ENCODE measurements around the gene OSBPL10. TPM values are rescaled to one million over a fixed set of nuclear protein-coding genes. Genes with fewer than 3 reads are reported as not detected.

The OSBPL10 gene
- total and polyA plus RNA-seq, 2 of the 8 experiments (the other 6 are each of a cell fraction or from before 2014, with no cell fraction given) = 26.2 to 86.7 TPM

GRCh38 chr3:32002561-32003368 lies 21.7 kb upstream of the OSBPL10 start:
- no peak overlapping the region for H2AK5ac ChIP-seq (ENCODE audit: low read depth, low read length)
- H3K23me2 ChIP-seq (ENCODE audit: low read depth, low read length) = no peaks in the 10 kb centered on the region
- no peak overlapping the region for H4K8ac ChIP-seq (ENCODE audit: extremely low read depth, insufficient read depth, low read length)
- H3K4ac ChIP-seq (replicated peaks; ENCODE audit: insufficient read length, low read depth, low read length) = no peak overlapping the region
- peak overlapping the region in 1 of 2 experiments; percentile 5; a peak in 1 of 4 replicates for H3K4me2 ChIP-seq (ENCODE audit: insufficient read depth in 1 of 2, low read depth in 2 of 2, low read length in 2 of 2)
- no peak overlapping the region for H3K23ac ChIP-seq (ENCODE audit: insufficient read length)
- no peak overlapping the region for H4K91ac ChIP-seq (replicated peaks; ENCODE audit: insufficient read length, low read length)
- H3K27ac ChIP-seq (ENCODE audit: low read depth, low read length) = no peak overlapping the region
- no peak overlapping the region for H2BK5ac ChIP-seq (ENCODE audit: low read depth, low read length)
- DNase-seq (ENCODE audit: low read depth in 1 of 2, low spot score in 2 of 2) (no peak), FAIRE-seq (no peak)
- no peak overlapping the region for H2BK12ac ChIP-seq (ENCODE audit: low read depth, low read length)
- WGBS, 2 experiments (ENCODE audit: extremely low coverage in 1 of 2, insufficient coverage in 1 of 2, insufficient read length in 1 of 2, insufficient replicate concordance in 2 of 2, low coverage in 1 of 2, low lambda C conversion rate in 2 of 2, missing lambda C conversion rate in 1 of 2) = 75% methylated on average over 6 of the region's 6 CpGs; no CpG with 5 or more reads in 1 of the 2 experiments
- no peaks in the 10 kb centered on the region for H3K79me1 ChIP-seq (ENCODE audit: low read depth, low read length)
- H3K4me1 ChIP-seq (replicated peaks in 1 of 4; ENCODE audit: control insufficient read depth in 3 of 4, insufficient read depth in 4 of 4, low read length in 3 of 4) = peaks cover 2 to 14% (median 5%) of the 10 kb centered on the region in 4 experiments; a peak in 5 of 7 replicates
- no peak overlapping the region for H2BK120ac ChIP-seq (replicated peaks; ENCODE audit: low read depth, low read length)
- H3K36me3 ChIP-seq (ENCODE audit: control insufficient read depth in 2 of 4, insufficient read depth in 4 of 4, low read length in 3 of 4) = no peaks in the 10 kb centered on the region
- no peaks in the 10 kb centered on the region for H3K79me2 ChIP-seq (ENCODE audit: control insufficient read depth in 1 of 2, insufficient read depth in 2 of 2, low read length in 2 of 2)
- no peak overlapping the region for H3K56ac ChIP-seq (replicated peaks; ENCODE audit: insufficient read length, low read depth, low read length)
- CTCF ChIA-PET (ENCODE audit: partially characterized antibody) = interaction anchor here (0.7 to 3.3 kb wide), 3 partner anchors 10 to 279 kb away, joined by 3 to 19 read pairs (median 4); no protein-coding TSS in a partner anchor
- no peaks in the 10 kb centered on the region for H4K20me1 ChIP-seq (replicated peaks in 1 of 2; ENCODE audit: control insufficient read depth in 1 of 2, insufficient read depth in 2 of 2, low read length in 2 of 2)
- no peaks in the 10 kb centered on the region for H3K27me3 ChIP-seq (replicated peaks in 1 of 4; ENCODE audit: control insufficient read depth in 3 of 4, extremely low read depth in 1 of 4, insufficient read depth in 3 of 4, low read length in 3 of 4)
- no peak overlapping the region for H2BK15ac ChIP-seq (ENCODE audit: low read length)
- H3K4me3 ChIP-seq (ENCODE audit: extremely low read depth in 1 of 4, insufficient read depth in 2 of 4, low read depth in 3 of 4, low read length in 4 of 4) = no peak overlapping the region
- no peak overlapping the region for H2AFZ ChIP-seq (ENCODE audit: low read length)
- H2BK20ac ChIP-seq (ENCODE audit: low read length) = no peak overlapping the region
- H3K14ac ChIP-seq (ENCODE audit: insufficient read length) = no peak overlapping the region
- H3K9ac ChIP-seq (replicated peaks in 1 of 4; ENCODE audit: extremely low read depth in 1 of 4, low read depth in 3 of 4, low read length in 3 of 4) = no peak overlapping the region
- POLR2A ChIA-PET (ENCODE audit: partially characterized antibody) = no interaction called here
- no peaks in the 10 kb centered on the region for H3K9me3 ChIP-seq (ENCODE audit: insufficient read depth in 2 of 2, low read depth in 1 of 2, low read length in 1 of 2)
- H3K18ac ChIP-seq (ENCODE audit: extremely low read depth, low read length) = no peak overlapping the region
- no peak overlapping the region for H4K5ac ChIP-seq (ENCODE audit: insufficient read length, low read depth, low read length)
- TF ChIP-seq EP300 (IDR thresholded peaks at IDR 0.05; ENCODE audit: borderline replicate concordance in 1 of 2, low read depth in 2 of 2, low read length in 2 of 2) (no peak), RNF2 (IDR thresholded peaks at IDR 0.05; ENCODE audit: borderline replicate concordance, low read depth, low read length, missing control alignments, poor library complexity, severe bottlenecking) (no peak), KDM4A (IDR thresholded peaks at IDR 0.05; ENCODE audit: low read depth, low read length, severe bottlenecking) (no peak), ASH2L (IDR thresholded peaks at IDR 0.05; ENCODE audit: low read length) (no peak), SP2 (IDR thresholded peaks at IDR 0.05; ENCODE audit: low read length) (no peak), PHF8 (conservative IDR thresholded peaks at IDR 0.05; ENCODE audit: low read depth, low read length) (no peak), RFX5 (IDR thresholded peaks at IDR 0.05; ENCODE audit: borderline replicate concordance, low read depth, low read length) (no peak), SIRT6 (IDR thresholded peaks at IDR 0.05; ENCODE audit: low read length) (no peak), EGR1 (IDR thresholded peaks at IDR 0.05; ENCODE audit: borderline replicate concordance, low read depth, low read length) (no peak), SP1 (IDR thresholded peaks at IDR 0.05; ENCODE audit: low read depth, low read length) (no peak), RBBP5 (IDR thresholded peaks at IDR 0.05; ENCODE audit: borderline replicate concordance, low read depth, low read length) (no peak), HDAC2 (IDR thresholded peaks at IDR 0.05; ENCODE audit: borderline replicate concordance in 1 of 2, low read depth in 2 of 2, low read length in 2 of 2) (no peak)
